NB4 (cell line): ENCODE measurements around the gene CYP17A1.

Source experiments
- MYC ChIP-seq: IDR thresholded peaks from 2 replicates; pipeline ENCODE4 v1.6.1; 2011; ENCODE audit warnings: low read depth, low read length
- POLR2A ChIP-seq: IDR thresholded peaks from 2 replicates; pipeline ENCODE4 v1.6.1; 2011; ENCODE audit warnings: mild to moderate bottlenecking; ENCODE audit not compliant: insufficient read length; ENCODE audit errors: extremely low read depth
- TF ChIP-seq, protein P1 (sequence below): IDR thresholded peaks from one replicate; pipeline ENCODE4 v1.5.1; 2012; ENCODE audit warnings: low read depth, low read length
- TF ChIP-seq, protein P2 (sequence below): IDR thresholded peaks from 2 replicates; pipeline ENCODE4 v1.6.1; 2011; ENCODE audit warnings: low read depth, low read length

DNA sequence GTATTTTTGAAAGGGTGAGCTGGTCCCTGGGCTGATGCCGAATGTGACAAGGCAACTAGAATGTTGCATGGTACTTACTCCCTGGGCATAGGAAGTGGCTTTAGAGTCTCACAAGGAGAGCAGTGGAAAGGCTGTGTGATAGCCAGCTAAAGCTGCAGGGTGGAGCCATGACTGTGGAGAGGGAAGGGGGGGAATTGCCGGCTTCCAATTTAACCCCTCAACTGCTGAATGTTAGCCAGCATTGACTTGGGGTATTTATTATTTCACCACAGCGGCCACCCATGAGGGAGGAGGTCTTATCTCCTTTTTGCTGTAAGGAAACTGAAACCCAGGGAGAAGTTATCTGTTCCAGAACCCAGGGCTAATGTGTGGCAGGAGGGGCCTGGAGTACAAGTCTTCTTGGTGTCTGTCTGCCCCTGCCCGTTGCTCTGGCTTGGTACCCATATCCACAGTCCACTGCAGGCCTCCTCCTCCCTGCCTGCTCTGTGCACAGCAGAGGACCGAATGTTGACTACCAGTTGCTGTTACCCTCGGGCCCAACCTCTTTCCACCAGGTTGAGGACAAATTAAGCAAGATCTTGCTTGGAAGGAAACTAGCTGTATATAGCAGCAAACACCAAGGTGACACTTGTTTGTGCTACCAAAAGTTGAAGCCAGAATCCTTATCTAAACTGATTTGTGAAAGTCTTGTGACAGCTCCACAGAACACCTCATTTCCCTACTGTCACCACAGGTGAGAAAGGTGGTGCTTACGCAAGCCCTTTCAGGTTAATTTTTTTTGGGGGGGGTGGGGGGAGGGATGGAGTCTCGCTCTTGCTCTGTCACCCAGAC, 55.9 kb downstream of the CYP17A1 start:
- TF ChIP-seq POLR2A (no peak), MYC (no peak)
- TF ChIP-seq, protein P1, sequence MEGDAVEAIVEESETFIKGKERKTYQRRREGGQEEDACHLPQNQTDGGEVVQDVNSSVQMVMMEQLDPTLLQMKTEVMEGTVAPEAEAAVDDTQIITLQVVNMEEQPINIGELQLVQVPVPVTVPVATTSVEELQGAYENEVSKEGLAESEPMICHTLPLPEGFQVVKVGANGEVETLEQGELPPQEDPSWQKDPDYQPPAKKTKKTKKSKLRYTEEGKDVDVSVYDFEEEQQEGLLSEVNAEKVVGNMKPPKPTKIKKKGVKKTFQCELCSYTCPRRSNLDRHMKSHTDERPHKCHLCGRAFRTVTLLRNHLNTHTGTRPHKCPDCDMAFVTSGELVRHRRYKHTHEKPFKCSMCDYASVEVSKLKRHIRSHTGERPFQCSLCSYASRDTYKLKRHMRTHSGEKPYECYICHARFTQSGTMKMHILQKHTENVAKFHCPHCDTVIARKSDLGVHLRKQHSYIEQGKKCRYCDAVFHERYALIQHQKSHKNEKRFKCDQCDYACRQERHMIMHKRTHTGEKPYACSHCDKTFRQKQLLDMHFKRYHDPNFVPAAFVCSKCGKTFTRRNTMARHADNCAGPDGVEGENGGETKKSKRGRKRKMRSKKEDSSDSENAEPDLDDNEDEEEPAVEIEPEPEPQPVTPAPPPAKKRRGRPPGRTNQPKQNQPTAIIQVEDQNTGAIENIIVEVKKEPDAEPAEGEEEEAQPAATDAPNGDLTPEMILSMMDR, result no peak
- TF ChIP-seq, protein P2, sequence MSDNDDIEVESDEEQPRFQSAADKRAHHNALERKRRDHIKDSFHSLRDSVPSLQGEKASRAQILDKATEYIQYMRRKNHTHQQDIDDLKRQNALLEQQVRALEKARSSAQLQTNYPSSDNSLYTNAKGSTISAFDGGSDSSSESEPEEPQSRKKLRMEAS, result no peak
